Heart left ventricle (tissue), 16 donors: Measurements from ENCODE around the gene HORMAD2. TPM values are rescaled to one million over a fixed set of nuclear protein-coding genes. Genes with fewer than 3 reads are reported as not detected.

Experiments
- ATAC-seq, 4 donors: fragments of 200-7000 bp; cut with Tn5 transposase; one replicate each; pipeline ENCODE4 v1.9.1; 2020 to 2022; ENCODE audit warnings: moderate library complexity in 4 of 4, mild to moderate bottlenecking in 3 of 4, moderate number of reproducible peaks in 1 of 4
- DNase-seq, 5 donors: peaks; one replicate each; pipeline ENCODE4 v3.0.0-alpha.2; 2020
- H3K27ac ChIP-seq, 12 donors: fragments of 200-600 bp; sonication (generic) in 4 of 12; one replicate each; pipeline versions ENCODE4 v1.5.0 to v1.8.0; 2016 to 2022; ENCODE audit warnings: mild to moderate bottlenecking in 2 of 12
- H3K27me3 ChIP-seq, 9 donors: fragments of 200-600 bp; sonication (generic) in 2 of 9; one replicate each; pipeline versions ENCODE4 v1.5.1 to v1.8.0; 2016 to 2022; ENCODE audit warnings: mild to moderate bottlenecking in 3 of 9
- H3K36me3 ChIP-seq, 9 donors: fragments of 200-600 bp; sonication (generic) in 2 of 9; one replicate each; pipeline versions ENCODE4 v1.5.0 to v1.8.0; 2018 to 2022; ENCODE audit warnings: mild to moderate bottlenecking in 2 of 9
- H3K4me1 ChIP-seq, 12 donors: fragments of 200-600 bp; sonication (generic) in 4 of 12; one replicate each; pipeline versions ENCODE4 v1.5.0 to v1.8.0; 2016 to 2022; ENCODE audit warnings: mild to moderate bottlenecking in 3 of 12
- H3K4me3 ChIP-seq, 12 donors: fragments of 200-600 bp; sonication (generic) in 4 of 12; one replicate each; pipeline versions ENCODE4 v1.5.0 to v1.8.0; 2017 to 2022; ENCODE audit warnings: mild to moderate bottlenecking in 9 of 12, moderate library complexity in 4 of 12
- H3K9me3 ChIP-seq, 12 donors: fragments of 200-600 bp; sonication (generic) in 4 of 12; one replicate each; pipeline versions ENCODE4 v1.5.0 to v1.8.0; 2016 to 2022; ENCODE audit warnings: mild to moderate bottlenecking in 1 of 12
- CTCF ChIP-seq, 12 donors: fragments of 200-600 bp; sonication (generic) in 4 of 12; IDR thresholded peaks; one replicate each; pipeline versions ENCODE4 v1.5.0 to v1.8.0; 2018 to 2022; ENCODE audit warnings: antibody characterized with exemption in 12 of 12, mild to moderate bottlenecking in 5 of 12
- POLR2A ChIP-seq, 2 donors: fragments of 450-650 bp; IDR thresholded peaks; one replicate each; pipeline ENCODE4 v1.6.1; 2017; ENCODE audit warnings: antibody characterized with exemption in 2 of 2, mild to moderate bottlenecking in 2 of 2, moderate library complexity in 2 of 2
- WGBS, 4 donors: extraction: QIAGEN DNeasy Blood & Tissue Kit in 2 of 4; methylation state at CpG; one replicate each; pipeline versions ENCODE4 v1.1.5 to v1.1.7; 2013 to 2018; 5-methylcytosine and 5-hydroxymethylcytosine counted together
- intact Hi-C, 10 donors: fragments of 100-400 bp; cut with DNase I; formaldehyde crosslinking; loops; one replicate each; pipeline versions ENCODE4 v1.11.1 to v1.14.2; 2022
- polyA plus RNA-seq, 2 donors: library from polyadenylated mRNA; stranded (reverse); fragments of 200-250 nt; gene quantifications; one replicate each; pipeline ENCODE4 v1.2.3, GENCODE V29; 2013
- total RNA-seq, 9 donors: library from RNA; depleted of rRNA in 2 of 9; stranded (reverse); fragments of >200 nt in 2 of 9; fragmentation: NEBNext Ultra II Directional in 3 of 9; extraction: Animal tissue kit (Norgen Biotek cat#: 25700) in 3 of 9; gene quantifications; one replicate each; pipeline versions ENCODE4 v1.1.0 to v1.2.4, GENCODE V29; 2016 to 2023
- donor health status: ischemic (EF 13 %, LVEDD 7.1; RV severe dilation, severe dysfunction).
- donor health status: healthy with polysubstance abuse.
- donor health status: DM: no; HTN: yes; CAD: no.
- donor health status: DM: no; HTN: no; CAD: no.
- donor health status: ischemic (EF 25% LVEDD 6.9; RV normal size, moderate dysfunction).
- donor health status: ischemic (EF 25% LVEDD 5.7; RV mildly dilated, moderate dysfunction).
- donor health status: healthy.
- donor health status: DM: yes; HTN: yes; CAD: no.
- donor health status: ischemic (EF 35%, LVEDD 5.7; RV mildly dilated, moderate dysfunction).
- donor health status: nonischemic (EF 11% LVEDD 7.7; RV severe dilation, severe dysfunction).
- donor health status: DM: yes; HTN: yes; CAD: no.
- donor health status: PGD.
- donor health status: ischemic (EF 29% LVEDD 5.4; RV normal size, mild dysfunction).
- donor health status: nonischemic (EF 23%, LVEDD 6.1; RV moderate dilation, normal function).

HORMAD2 gene
- total and polyA plus RNA-seq, 11 donors = not detected

GRCh38 chr22:30132290-30132996 lies 52.2 kb downstream of the HORMAD2 start:
- no peaks in the 10 kb centered on the region for H3K4me1 ChIP-seq
- no peaks in the 10 kb centered on the region for H3K36me3 ChIP-seq
- DNase-seq (no peak), ATAC-seq (no peak)
- H3K4me3 ChIP-seq = no peak overlapping the region
- H3K27ac ChIP-seq = no peak overlapping the region
- no peak for TF ChIP-seq CTCF (IDR thresholded peaks at IDR 0.05)
- TF ChIP-seq POLR2A (IDR thresholded peaks at IDR 0.05) = no peak
- H3K9me3 ChIP-seq = no peaks in the 10 kb centered on the region
- 61 to 74% (median 66%) methylated on average over 4 of the region's 4 CpGs for WGBS, 4 donors
- intact Hi-C loops = no loop called here
- peaks cover 0 to 13% (median 0%) of the 10 kb centered on the region in 9 donors for H3K27me3 ChIP-seq

- Histone ChIP-seq H3K9me3 (peaks cover 0 to 19% (median 13%) of the 10 kb centered on the region in 12 donors), H3K4me1 (no peaks in the 10 kb centered on the region), H3K27me3 (peaks cover 0 to 34% (median 7%) of the 10 kb centered on the region in 9 donors), H3K36me3 (no peaks in the 10 kb centered on the region), H3K4me3 (no peak overlapping the region), H3K27ac (no peak overlapping the region)
- ATAC-seq (no peak), DNase-seq (no peak)
- TF ChIP-seq CTCF (IDR thresholded peaks at IDR 0.05) (no peak), POLR2A (IDR thresholded peaks at IDR 0.05) (no peak)
- intact Hi-C loops = no loop called here
These were observed 60.1 kb downstream of the HORMAD2 start for GRCh38 chr22:30140414-30140813.

- H3K9me3 ChIP-seq = peaks cover 0 to 19% (median 13%) of the 10 kb centered on the region in 12 donors
- no peak overlapping the region for H3K27ac ChIP-seq
- no peak for ATAC-seq
- no peak for TF ChIP-seq POLR2A (IDR thresholded peaks at IDR 0.05)
- TF ChIP-seq CTCF (IDR thresholded peaks at IDR 0.05) = no peak
- H3K27me3 ChIP-seq = peaks cover 0 to 44% (median 14%) of the 10 kb centered on the region in 9 donors
- no peak for DNase-seq
- 66 to 82% (median 78%) methylated on average over 2 of the region's 2 CpGs for WGBS, 4 donors
- H3K4me3 ChIP-seq = no peak overlapping the region
- no peaks in the 10 kb centered on the region for H3K4me1 ChIP-seq
- intact Hi-C loops = no loop called here
- H3K36me3 ChIP-seq = no peaks in the 10 kb centered on the region
These were observed 63.0 kb downstream of the HORMAD2 start for GRCh38 chr22:30143265-30143664.

- Histone ChIP-seq H3K36me3 (no peaks in the 10 kb centered on the region), H3K27me3 (peaks cover 0 to 44% (median 14%) of the 10 kb centered on the region in 9 donors), H3K9me3 (peaks cover 0 to 23% (median 15%) of the 10 kb centered on the region in 12 donors), H3K27ac (no peak overlapping the region), H3K4me3 (no peak overlapping the region), H3K4me1 (no peaks in the 10 kb centered on the region)
- intact Hi-C loops = no loop called here
- ATAC-seq (no peak), DNase-seq (no peak)
- TF ChIP-seq CTCF (IDR thresholded peaks at IDR 0.05) (no peak), POLR2A (IDR thresholded peaks at IDR 0.05) (no peak)
- 48 to 58% (median 53%) methylated on average over 5 of the region's 5 CpGs for WGBS, 4 donors
These were observed 64.1 kb downstream of the HORMAD2 start for GRCh38 chr22:30144391-30144790.
